HepG2 (cell line): ENCODE measurements around the gene GRK5. TPM values are rescaled to one million over a fixed set of nuclear protein-coding genes. Genes with fewer than 3 reads are reported as not detected.

ENCODE experiments used
- ARNTL ChIP-seq: sonication (generic); formaldehyde crosslinking; IDR thresholded peaks from 2 replicates; pipeline ENCODE4 v1.4.0; 2020; ENCODE audit warnings: mild to moderate bottlenecking, missing genetic modification reagents
- BORCS8-MEF2B ChIP-seq: sonication (generic); formaldehyde crosslinking; IDR thresholded peaks from 2 replicates; pipeline ENCODE4 v1.8.0; 2022; ENCODE audit warnings: mild to moderate bottlenecking, missing genetic modification reagents
- CBFB ChIP-seq: sonication (generic); formaldehyde crosslinking; IDR thresholded peaks from 2 replicates; pipeline ENCODE4 v1.4.0; 2020; ENCODE audit warnings: missing genetic modification reagents
- CENPT ChIP-seq: sonication (generic); formaldehyde crosslinking; IDR thresholded peaks from 2 replicates; pipeline ENCODE4 v1.8.0; 2022; ENCODE audit warnings: low read depth, mild to moderate bottlenecking, moderate library complexity, missing genetic modification reagents
- EP300 ChIP-seq, 3 experiments: sonication (generic) in 1 of 3; formaldehyde crosslinking in 1 of 3; IDR thresholded peaks; 2 replicates each; pipeline versions ENCODE4 v1.5.1 to v1.6.1; 2011 to 2020; ENCODE audit warnings: low read depth in 2 of 3, low read length in 2 of 3, borderline replicate concordance in 1 of 3, improper control_type of control experiment in 1 of 3, mild to moderate bottlenecking in 1 of 3, missing genetic modification reagents in 1 of 3, moderate library complexity in 1 of 3
- MTA1 ChIP-seq: sonication (generic); formaldehyde crosslinking; IDR thresholded peaks from 2 replicates; pipeline ENCODE4 v1.4.0; 2020; ENCODE audit warnings: missing genetic modification reagents, mild to moderate bottlenecking, borderline replicate concordance
- polyA plus RNA-seq, 8 experiments: library from polyadenylated mRNA; depleted of rRNA in 3 of 8; stranded (reverse) in 7 of 8; unstranded in 1 of 8; fragments of >200 nt; fragmentation: Illumina TruSeq in 4 of 8; extraction: Trizol in 4 of 8; gene quantifications; 2 replicates each; pipeline versions ENCODE4 v1.2.1 to v1.2.3, GENCODE V29; 2011 to 2016; ENCODE audit warnings: low read depth in 4 of 8, missing spikeins in 1 of 8, mixed read lengths in 1 of 8; ENCODE audit not compliant: insufficient read depth in 1 of 8
- total RNA-seq, 5 experiments: library from RNA; depleted of rRNA; stranded (reverse); fragments of >200 nt; fragmentation: Illumina TruSeq; extraction: Trizol; gene quantifications; 2 replicates each; pipeline ENCODE4 v1.2.3, GENCODE V29; 2016; ENCODE audit warnings: low read depth in 1 of 5
- TF ChIP-seq, protein P1 (sequence below): sonication (generic); formaldehyde crosslinking; IDR thresholded peaks from 2 replicates; pipeline ENCODE4 v1.8.0; 2022; ENCODE audit warnings: missing genetic modification reagents, mild to moderate bottlenecking, moderate library complexity, borderline replicate concordance
- TF ChIP-seq, protein P2 (sequence below): sonication (generic); formaldehyde crosslinking; IDR thresholded peaks from 2 replicates; pipeline ENCODE4 v1.4.0; 2020; ENCODE audit warnings: mild to moderate bottlenecking, missing genetic modification reagents, borderline replicate concordance
- TF ChIP-seq, protein P3 (sequence below): sonication (generic); formaldehyde crosslinking; IDR thresholded peaks from 2 replicates; pipeline ENCODE4 v1.4.0; 2020; ENCODE audit warnings: missing genetic modification reagents
- TF ChIP-seq, protein P4 (sequence below): sonication (generic); formaldehyde crosslinking; IDR thresholded peaks from 2 replicates; pipeline ENCODE4 v1.5.1; 2020; ENCODE audit warnings: mild to moderate bottlenecking, missing genetic modification reagents, moderate library complexity

The GRK5 gene
- total and polyA plus RNA-seq, 2 of the 13 experiments (the other 11 are each of a cell fraction or from before 2014, with no cell fraction given): 10.4 to 12.6 TPM

DNA sequence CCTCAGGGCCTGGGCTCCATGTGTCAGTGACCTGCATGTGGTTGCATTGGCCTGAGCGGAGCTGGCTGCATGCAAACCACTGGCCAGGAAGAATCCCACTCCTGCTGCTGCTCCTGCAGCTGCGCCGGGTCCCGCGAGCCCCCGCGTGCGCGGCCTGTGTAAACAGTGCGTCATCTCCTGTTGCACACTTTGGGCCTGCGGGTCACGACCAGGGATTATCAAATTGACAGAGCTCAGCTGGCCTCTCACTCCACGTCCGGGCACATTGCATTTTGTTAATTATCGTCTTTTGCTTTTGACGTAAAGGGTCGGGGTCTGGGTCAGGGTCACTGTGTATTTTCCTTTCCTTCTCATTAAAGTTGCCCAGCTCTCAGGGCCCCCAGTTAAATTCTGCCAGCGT is 202.5 kb downstream of the GRK5 start (continued):
- TF ChIP-seq EP300 (IDR thresholded peaks at IDR 0.05; ENCODE audit: low read depth in 2 of 2, low read length in 2 of 2) (peak; percentile 39 to 73; a peak in 3 of 4 replicates), EP300 (CRISPR knock-in tag; IDR thresholded peaks at IDR 0.05; ENCODE audit: borderline replicate concordance) (peak; percentile 68), MTA1 (CRISPR knock-in tag) (peak; percentile 41; the same call in 1 of the 2 replicates), CENPT (CRISPR knock-in tag) (no peak), BORCS8-MEF2B (CRISPR knock-in tag) (peak; percentile 33; the same call in 1 of the 2 replicates), CBFB (CRISPR knock-in tag) (no peak), ARNTL (CRISPR knock-in tag) (peak; percentile 75)
- TF ChIP-seq, protein P1, sequence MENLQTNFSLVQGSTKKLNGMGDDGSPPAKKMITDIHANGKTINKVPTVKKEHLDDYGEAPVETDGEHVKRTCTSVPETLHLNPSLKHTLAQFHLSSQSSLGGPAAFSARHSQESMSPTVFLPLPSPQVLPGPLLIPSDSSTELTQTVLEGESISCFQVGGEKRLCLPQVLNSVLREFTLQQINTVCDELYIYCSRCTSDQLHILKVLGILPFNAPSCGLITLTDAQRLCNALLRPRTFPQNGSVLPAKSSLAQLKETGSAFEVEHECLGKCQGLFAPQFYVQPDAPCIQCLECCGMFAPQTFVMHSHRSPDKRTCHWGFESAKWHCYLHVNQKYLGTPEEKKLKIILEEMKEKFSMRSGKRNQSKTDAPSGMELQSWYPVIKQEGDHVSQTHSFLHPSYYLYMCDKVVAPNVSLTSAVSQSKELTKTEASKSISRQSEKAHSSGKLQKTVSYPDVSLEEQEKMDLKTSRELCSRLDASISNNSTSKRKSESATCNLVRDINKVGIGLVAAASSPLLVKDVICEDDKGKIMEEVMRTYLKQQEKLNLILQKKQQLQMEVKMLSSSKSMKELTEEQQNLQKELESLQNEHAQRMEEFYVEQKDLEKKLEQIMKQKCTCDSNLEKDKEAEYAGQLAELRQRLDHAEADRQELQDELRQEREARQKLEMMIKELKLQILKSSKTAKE (CRISPR knock-in tag): peak; percentile 80
- TF ChIP-seq, protein P2, sequence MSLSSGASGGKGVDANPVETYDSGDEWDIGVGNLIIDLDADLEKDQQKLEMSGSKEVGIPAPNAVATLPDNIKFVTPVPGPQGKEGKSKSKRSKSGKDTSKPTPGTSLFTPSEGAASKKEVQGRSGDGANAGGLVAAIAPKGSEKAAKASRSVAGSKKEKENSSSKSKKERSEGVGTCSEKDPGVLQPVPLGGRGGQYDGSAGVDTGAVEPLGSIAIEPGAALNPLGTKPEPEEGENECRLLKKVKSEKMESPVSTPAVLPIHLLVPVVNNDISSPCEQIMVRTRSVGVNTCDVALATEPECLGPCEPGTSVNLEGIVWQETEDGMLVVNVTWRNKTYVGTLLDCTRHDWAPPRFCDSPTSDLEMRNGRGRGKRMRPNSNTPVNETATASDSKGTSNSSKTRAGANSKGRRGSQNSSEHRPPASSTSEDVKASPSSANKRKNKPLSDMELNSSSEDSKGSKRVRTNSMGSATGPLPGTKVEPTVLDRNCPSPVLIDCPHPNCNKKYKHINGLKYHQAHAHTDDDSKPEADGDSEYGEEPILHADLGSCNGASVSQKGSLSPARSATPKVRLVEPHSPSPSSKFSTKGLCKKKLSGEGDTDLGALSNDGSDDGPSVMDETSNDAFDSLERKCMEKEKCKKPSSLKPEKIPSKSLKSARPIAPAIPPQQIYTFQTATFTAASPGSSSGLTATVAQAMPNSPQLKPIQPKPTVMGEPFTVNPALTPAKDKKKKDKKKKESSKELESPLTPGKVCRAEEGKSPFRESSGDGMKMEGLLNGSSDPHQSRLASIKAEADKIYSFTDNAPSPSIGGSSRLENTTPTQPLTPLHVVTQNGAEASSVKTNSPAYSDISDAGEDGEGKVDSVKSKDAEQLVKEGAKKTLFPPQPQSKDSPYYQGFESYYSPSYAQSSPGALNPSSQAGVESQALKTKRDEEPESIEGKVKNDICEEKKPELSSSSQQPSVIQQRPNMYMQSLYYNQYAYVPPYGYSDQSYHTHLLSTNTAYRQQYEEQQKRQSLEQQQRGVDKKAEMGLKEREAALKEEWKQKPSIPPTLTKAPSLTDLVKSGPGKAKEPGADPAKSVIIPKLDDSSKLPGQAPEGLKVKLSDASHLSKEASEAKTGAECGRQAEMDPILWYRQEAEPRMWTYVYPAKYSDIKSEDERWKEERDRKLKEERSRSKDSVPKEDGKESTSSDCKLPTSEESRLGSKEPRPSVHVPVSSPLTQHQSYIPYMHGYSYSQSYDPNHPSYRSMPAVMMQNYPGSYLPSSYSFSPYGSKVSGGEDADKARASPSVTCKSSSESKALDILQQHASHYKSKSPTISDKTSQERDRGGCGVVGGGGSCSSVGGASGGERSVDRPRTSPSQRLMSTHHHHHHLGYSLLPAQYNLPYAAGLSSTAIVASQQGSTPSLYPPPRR: peak; percentile 73; the same call in 1 of the 2 replicates
- TF ChIP-seq, protein P3, sequence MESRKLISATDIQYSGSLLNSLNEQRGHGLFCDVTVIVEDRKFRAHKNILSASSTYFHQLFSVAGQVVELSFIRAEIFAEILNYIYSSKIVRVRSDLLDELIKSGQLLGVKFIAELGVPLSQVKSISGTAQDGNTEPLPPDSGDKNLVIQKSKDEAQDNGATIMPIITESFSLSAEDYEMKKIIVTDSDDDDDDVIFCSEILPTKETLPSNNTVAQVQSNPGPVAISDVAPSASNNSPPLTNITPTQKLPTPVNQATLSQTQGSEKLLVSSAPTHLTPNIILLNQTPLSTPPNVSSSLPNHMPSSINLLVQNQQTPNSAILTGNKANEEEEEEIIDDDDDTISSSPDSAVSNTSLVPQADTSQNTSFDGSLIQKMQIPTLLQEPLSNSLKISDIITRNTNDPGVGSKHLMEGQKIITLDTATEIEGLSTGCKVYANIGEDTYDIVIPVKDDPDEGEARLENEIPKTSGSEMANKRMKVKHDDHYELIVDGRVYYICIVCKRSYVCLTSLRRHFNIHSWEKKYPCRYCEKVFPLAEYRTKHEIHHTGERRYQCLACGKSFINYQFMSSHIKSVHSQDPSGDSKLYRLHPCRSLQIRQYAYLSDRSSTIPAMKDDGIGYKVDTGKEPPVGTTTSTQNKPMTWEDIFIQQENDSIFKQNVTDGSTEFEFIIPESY (CRISPR knock-in tag): peak; percentile 67
- TF ChIP-seq, protein P4, sequence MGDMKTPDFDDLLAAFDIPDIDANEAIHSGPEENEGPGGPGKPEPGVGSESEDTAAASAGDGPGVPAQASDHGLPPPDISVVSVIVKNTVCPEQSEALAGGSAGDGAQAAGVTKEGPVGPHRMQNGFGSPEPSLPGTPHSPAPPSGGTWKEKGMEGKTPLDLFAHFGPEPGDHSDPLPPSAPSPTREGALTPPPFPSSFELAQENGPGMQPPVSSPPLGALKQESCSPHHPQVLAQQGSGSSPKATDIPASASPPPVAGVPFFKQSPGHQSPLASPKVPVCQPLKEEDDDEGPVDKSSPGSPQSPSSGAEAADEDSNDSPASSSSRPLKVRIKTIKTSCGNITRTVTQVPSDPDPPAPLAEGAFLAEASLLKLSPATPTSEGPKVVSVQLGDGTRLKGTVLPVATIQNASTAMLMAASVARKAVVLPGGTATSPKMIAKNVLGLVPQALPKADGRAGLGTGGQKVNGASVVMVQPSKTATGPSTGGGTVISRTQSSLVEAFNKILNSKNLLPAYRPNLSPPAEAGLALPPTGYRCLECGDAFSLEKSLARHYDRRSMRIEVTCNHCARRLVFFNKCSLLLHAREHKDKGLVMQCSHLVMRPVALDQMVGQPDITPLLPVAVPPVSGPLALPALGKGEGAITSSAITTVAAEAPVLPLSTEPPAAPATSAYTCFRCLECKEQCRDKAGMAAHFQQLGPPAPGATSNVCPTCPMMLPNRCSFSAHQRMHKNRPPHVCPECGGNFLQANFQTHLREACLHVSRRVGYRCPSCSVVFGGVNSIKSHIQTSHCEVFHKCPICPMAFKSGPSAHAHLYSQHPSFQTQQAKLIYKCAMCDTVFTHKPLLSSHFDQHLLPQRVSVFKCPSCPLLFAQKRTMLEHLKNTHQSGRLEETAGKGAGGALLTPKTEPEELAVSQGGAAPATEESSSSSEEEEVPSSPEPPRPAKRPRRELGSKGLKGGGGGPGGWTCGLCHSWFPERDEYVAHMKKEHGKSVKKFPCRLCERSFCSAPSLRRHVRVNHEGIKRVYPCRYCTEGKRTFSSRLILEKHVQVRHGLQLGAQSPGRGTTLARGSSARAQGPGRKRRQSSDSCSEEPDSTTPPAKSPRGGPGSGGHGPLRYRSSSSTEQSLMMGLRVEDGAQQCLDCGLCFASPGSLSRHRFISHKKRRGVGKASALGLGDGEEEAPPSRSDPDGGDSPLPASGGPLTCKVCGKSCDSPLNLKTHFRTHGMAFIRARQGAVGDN (CRISPR knock-in tag): peak; percentile 97
